Naive thymus-derived CD4-positive, alpha-beta T cell (primary cell): ENCODE measurements around the gene NRL. TPM values are rescaled to one million over a fixed set of nuclear protein-coding genes. Genes with fewer than 3 reads are reported as not detected.

Source experiments
- ATAC-seq: fragments of 150-1000 bp; cut with Tn5 transposase; 2 replicates; pipeline ENCODE4 v1.10.0; 2021; ENCODE audit warnings: mild to moderate bottlenecking, moderate library complexity
- CTCF ChIA-PET: fragments of 350-600 bp; sonication (Branson Sonifier 250); formaldehyde crosslinking; loops from one replicate; lab custom pipeline; 2021; ENCODE audit warnings: antibody characterized with exemption; lab: Charles Lee
- POLR2A ChIA-PET: fragments of 350-600 bp; sonication (Branson Sonifier 250); formaldehyde crosslinking; loops from one replicate; lab custom pipeline; 2021; ENCODE audit warnings: antibody characterized with exemption, inconsistent platforms; lab: Charles Lee
- DNase-seq, 9 donors: peaks; one replicate each; pipeline versions ENCODE4 v3.0.0 to v3.0.0-alpha.2; 2020 to 2022; ENCODE audit warnings: mixed read lengths in 1 of 9
- H3K27ac ChIP-seq: one replicate; pipeline ENCODE4 v1.7.0; 2013; ENCODE audit warnings: mild to moderate bottlenecking, low read depth, low read length, moderate library complexity
- H3K27me3 ChIP-seq, 2 donors: one replicate each; pipeline ENCODE4 v1.7.0; 2013; ENCODE audit warnings: low read length in 2 of 2, mild to moderate bottlenecking in 2 of 2, moderate library complexity in 2 of 2; ENCODE audit not compliant: control insufficient read depth in 2 of 2, insufficient read depth in 2 of 2
- H3K36me3 ChIP-seq, 3 experiments: 1 replicate in 2 of 3; 2 replicates in 1 of 3; pipeline ENCODE4 v1.7.0; 2013; ENCODE audit warnings: low read length in 3 of 3, mild to moderate bottlenecking in 3 of 3, moderate library complexity in 1 of 3; ENCODE audit not compliant: insufficient read depth in 3 of 3, control insufficient read depth in 2 of 3
- H3K4me1 ChIP-seq, 2 donors: one replicate each; pipeline ENCODE4 v1.7.0; 2013; ENCODE audit warnings: low read length in 2 of 2, mild to moderate bottlenecking in 2 of 2, moderate library complexity in 1 of 2; ENCODE audit not compliant: control insufficient read depth in 2 of 2, insufficient read depth in 2 of 2
- H3K4me3 ChIP-seq: 2 replicates; pipeline ENCODE4 v1.7.0; 2013; ENCODE audit warnings: mild to moderate bottlenecking, low read length
- H3K9me3 ChIP-seq, 3 experiments: 1 replicate in 2 of 3; 2 replicates in 1 of 3; pipeline ENCODE4 v1.7.0; 2013; ENCODE audit warnings: low read length in 3 of 3; ENCODE audit not compliant: control insufficient read depth in 2 of 3
- H3K27ac Mint-ChIP-seq, 9 donors: one replicate each; pipeline ENCODE4 v1.8.0; 2020 to 2022; ENCODE audit warnings: mixed read lengths in 9 of 9, mild to moderate bottlenecking in 8 of 9, moderate library complexity in 5 of 9, inconsistent platforms in 2 of 9
- H3K27me3 Mint-ChIP-seq, 5 donors: one replicate each; pipeline ENCODE4 v1.8.0; 2021 to 2022; ENCODE audit warnings: mixed read lengths in 5 of 5, mild to moderate bottlenecking in 1 of 5
- H3K36me3 Mint-ChIP-seq, 5 donors: one replicate each; pipeline ENCODE4 v1.8.0; 2020 to 2022; ENCODE audit warnings: mixed read lengths in 5 of 5, mild to moderate bottlenecking in 3 of 5, inconsistent platforms in 1 of 5
- H3K4me1 Mint-ChIP-seq, 7 donors: one replicate each; pipeline ENCODE4 v1.8.0; 2020 to 2022; ENCODE audit warnings: mixed read lengths in 7 of 7, mild to moderate bottlenecking in 3 of 7, inconsistent platforms in 1 of 7
- H3K4me3 Mint-ChIP-seq, 10 donors: one replicate each; pipeline ENCODE4 v1.8.0; 2020 to 2022; ENCODE audit warnings: mild to moderate bottlenecking in 10 of 10, mixed read lengths in 10 of 10, moderate library complexity in 6 of 10, inconsistent platforms in 2 of 10
- H3K9me3 Mint-ChIP-seq, 11 donors: one replicate each; pipeline ENCODE4 v1.8.0; 2020 to 2022; ENCODE audit warnings: mixed read lengths in 11 of 11, mild to moderate bottlenecking in 4 of 11, inconsistent platforms in 1 of 11, moderate library complexity in 1 of 11
- intact Hi-C, 2 donors: fragments of 100-400 bp; cut with micrococcal nuclease; formaldehyde crosslinking; loops; one replicate each; pipeline ENCODE4 v1.15.1; 2023
- polyA plus RNA-seq, 2 donors: library from polyadenylated mRNA; unstranded; fragments of 300-500 nt; fragmentation: Illumina TruSeq; gene quantifications; one replicate each; pipeline ENCODE4 v1.2.3, GENCODE V29; 2021
- total RNA-seq, 6 experiments: library from RNA in 5 of 6; stranded (reverse) in 5 of 6; gene quantifications; 1 replicate in 5 of 6; 2 replicates in 1 of 6; pipeline ENCODE4 v1.2.3 and lab custom pipeline; 2021 to 2026

The NRL gene
- total and polyA plus RNA-seq, 7 experiments from 2014 or later, result 2.1 to 4.5 (median 3.7) TPM

DNA sequence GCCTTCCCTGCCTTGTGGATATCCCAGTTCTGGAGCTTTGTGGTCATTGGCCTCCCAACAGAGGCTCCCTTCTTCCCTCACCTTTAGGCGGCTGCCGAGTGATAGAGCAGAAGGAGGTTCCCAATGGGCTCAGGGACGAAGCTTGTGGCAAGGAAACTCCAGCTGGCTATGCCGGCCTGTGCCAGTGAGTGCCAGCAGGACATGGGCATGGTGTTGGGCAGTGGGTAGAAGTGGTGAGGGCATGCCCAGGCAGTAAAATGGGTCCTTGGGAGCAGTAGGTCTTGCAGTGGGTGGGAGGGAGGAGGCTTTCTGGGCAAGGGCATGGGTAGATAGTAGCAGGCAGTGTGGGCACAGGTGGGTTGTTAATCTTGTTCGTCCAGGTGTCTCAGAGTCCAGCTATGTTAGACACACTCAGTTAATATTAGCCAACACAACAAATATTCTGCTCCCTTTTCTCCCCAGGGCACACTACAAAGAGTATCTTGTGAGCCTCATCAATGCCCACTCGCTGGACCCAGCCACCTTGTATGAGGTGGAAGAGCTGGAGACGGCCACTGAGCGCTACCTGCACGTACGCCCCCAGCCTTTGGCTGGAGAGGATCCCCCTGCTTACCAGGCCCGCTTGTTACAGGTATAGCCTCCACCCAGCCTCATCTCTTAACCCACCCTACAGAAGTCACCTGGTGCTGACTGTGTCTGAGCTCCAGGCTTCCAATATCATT is 45.2 kb upstream of the NRL start:
- peaks cover 0 to 4% (median 0%) of the 10 kb centered on the region in 11 donors for H3K9me3 Mint-ChIP-seq
- no peaks in the 10 kb centered on the region for H3K27me3 ChIP-seq
- H3K9me3 ChIP-seq, result no peaks in the 10 kb centered on the region
- CTCF ChIA-PET, result interaction anchor here (0.8 to 4.2 kb wide), 9 partner anchors 9 to 104 kb away, joined by 3 to 36 read pairs (median 10); partner anchors contain the start of genes DCAF11, EMC9, NRL and PSME2
- H3K4me1 ChIP-seq, result peaks cover 31 to 40% of the 10 kb centered on the region in 2 donors
- H3K4me3 ChIP-seq, result no peak overlapping the region
- intact Hi-C loops, result no loop called here
- ATAC-seq (no peak), DNase-seq (no peak)
- H3K27ac Mint-ChIP-seq, result peak overlapping the region; percentile 98 to 100 (median 100)
- POLR2A ChIA-PET, result interaction anchor here (0.9 to 4.0 kb wide), 18 partner anchors 9 to 82 kb away, joined by 3 to 56 read pairs (median 11); partner anchors contain the start of genes CHMP4A, DCAF11, EMC9 and IPO4
- H3K27me3 Mint-ChIP-seq, result peaks cover 0 to 4% (median 0%) of the 10 kb centered on the region in 5 donors
- H3K27ac ChIP-seq, result peak overlapping the region; percentile 99
- H3K4me1 Mint-ChIP-seq, result peaks cover 29 to 61% (median 44%) of the 10 kb centered on the region in 7 donors
- peaks cover 8 to 66% (median 35%) of the 10 kb centered on the region in 5 donors for H3K36me3 Mint-ChIP-seq
- peaks cover 38 to 73% (median 40%) of the 10 kb centered on the region in 3 experiments for H3K36me3 ChIP-seq
- H3K4me3 Mint-ChIP-seq, result peak overlapping the region in 5 of 10 donors; percentile 9 to 100 (median 51)

DNA sequence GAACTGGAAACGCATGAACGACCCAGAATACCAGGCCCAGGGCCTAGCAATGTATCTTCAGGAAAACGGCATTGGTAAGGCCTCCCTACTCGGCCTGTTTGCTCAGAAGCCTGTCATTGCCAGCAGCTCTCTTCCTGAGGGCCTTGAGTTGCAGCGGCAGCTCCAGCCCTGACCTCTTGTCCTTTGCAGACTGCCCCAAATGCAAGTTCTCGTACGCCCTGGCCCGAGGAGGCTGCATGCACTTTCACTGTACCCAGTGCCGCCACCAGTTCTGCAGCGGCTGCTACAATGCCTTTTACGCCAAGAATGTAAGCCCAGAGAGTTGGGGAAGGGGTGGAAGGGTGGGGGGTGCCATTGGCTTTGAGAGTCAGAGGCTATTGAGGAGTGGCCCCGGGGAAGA is 42.6 kb upstream of the NRL start:
- ATAC-seq, result no peak
- Histone ChIP-seq H3K4me3 (no peak overlapping the region), H3K9me3 (no peaks in the 10 kb centered on the region), H3K27me3 (no peaks in the 10 kb centered on the region), H3K27ac (no peak overlapping the region), H3K4me1 (peaks cover 9 to 14% of the 10 kb centered on the region in 2 donors), H3K36me3 (peaks cover 23 to 66% (median 24%) of the 10 kb centered on the region in 3 experiments)
- ChIA-PET CTCF (interaction anchor here (0.6 kb wide), 1 partner anchor 48 kb away, joined by 4 read pairs; no protein-coding TSS in a partner anchor), POLR2A (interaction anchor here (1.0 to 1.7 kb wide), 3 partner anchors 10 to 43 kb away, joined by 3 read pairs; partner anchors contain the start of gene IPO4)
- no peak overlapping the region for H3K4me3 Mint-ChIP-seq
- H3K9me3 Mint-ChIP-seq, result peaks cover 0 to 4% (median 0%) of the 10 kb centered on the region in 11 donors
- peaks cover 16 to 38% (median 23%) of the 10 kb centered on the region in 7 donors for H3K4me1 Mint-ChIP-seq
- H3K36me3 Mint-ChIP-seq, result peaks cover 6 to 57% (median 28%) of the 10 kb centered on the region in 5 donors
- H3K27ac Mint-ChIP-seq, result peak overlapping the region in 4 of 9 donors; percentile 67 to 100 (median 78)
- DNase-seq, result no peak
- peaks cover 0 to 4% (median 0%) of the 10 kb centered on the region in 5 donors for H3K27me3 Mint-ChIP-seq
- intact Hi-C loops, result no loop called here

DNA sequence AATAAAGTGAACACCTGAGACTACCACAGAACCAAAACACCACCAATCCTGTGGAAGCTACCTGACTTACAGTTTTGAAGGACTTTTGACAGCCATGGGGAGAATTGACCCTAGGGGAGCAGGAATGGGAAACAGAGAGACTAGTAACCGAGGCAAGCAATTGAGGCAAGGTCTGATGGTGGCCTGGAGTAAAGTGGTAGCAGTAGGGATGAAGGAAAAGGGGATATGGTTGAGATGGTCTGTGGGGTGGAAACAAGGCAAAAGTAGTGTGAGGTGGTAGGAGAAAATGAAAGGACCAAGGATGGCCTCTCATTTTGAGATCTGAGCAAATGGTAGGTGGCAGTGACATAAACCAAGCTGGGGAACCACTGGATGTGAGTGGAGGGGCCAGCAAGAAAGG is 42.1 kb upstream of the NRL start:
- Mint-ChIP-seq H3K27ac (peak overlapping the region; percentile 46 to 100 (median 75)), H3K4me3 (no peak overlapping the region)

DNA sequence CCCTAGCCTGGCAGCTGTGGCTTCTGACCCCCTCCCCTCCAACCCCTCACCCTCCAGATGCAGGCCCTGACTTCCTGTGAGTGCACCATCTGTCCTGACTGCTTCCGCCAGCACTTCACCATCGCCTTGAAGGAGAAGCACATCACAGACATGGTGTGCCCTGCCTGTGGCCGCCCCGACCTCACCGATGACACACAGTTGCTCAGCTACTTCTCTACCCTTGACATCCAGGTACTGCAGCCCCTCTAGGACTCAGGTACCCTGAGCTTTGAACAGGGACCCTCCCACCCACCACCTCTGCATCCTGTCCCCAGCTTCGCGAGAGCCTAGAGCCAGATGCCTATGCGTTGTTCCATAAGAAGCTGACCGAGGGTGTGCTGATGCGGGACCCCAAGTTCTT is 40.4 kb upstream of the NRL start:
- Mint-ChIP-seq H3K36me3 (peaks cover 6 to 50% (median 25%) of the 10 kb centered on the region in 5 donors), H3K9me3 (no peaks in the 10 kb centered on the region), H3K4me1 (peaks cover 0 to 25% (median 11%) of the 10 kb centered on the region in 7 donors), H3K4me3 (no peak overlapping the region), H3K27me3 (no peaks in the 10 kb centered on the region), H3K27ac (peak overlapping the region in 5 of 9 donors; percentile 38 to 81 (median 61))
- Histone ChIP-seq H3K9me3 (no peaks in the 10 kb centered on the region), H3K27me3 (no peaks in the 10 kb centered on the region), H3K4me1 (peaks cover under 1 to 1% of the 10 kb centered on the region in 2 donors), H3K27ac (peak overlapping the region; percentile 47), H3K36me3 (peaks cover 27 to 77% (median 41%) of the 10 kb centered on the region in 3 experiments), H3K4me3 (no peak overlapping the region)
- ChIA-PET POLR2A (interaction anchor here (0.5 to 1.7 kb wide), 8 partner anchors 8 to 88 kb away, joined by 3 to 8 read pairs (median 4); partner anchors contain the start of genes DCAF11, MDP1, NRL and PSME1), CTCF (interaction anchor here (1.2 kb wide), 1 partner anchor 9 kb away, joined by 5 read pairs; no protein-coding TSS in a partner anchor)
- no peak for DNase-seq
- intact Hi-C loops, result no loop called here
- ATAC-seq, result no peak

More for the DNA sequence above, 42.1 kb upstream of the NRL start:
- peaks cover 6 to 55% (median 27%) of the 10 kb centered on the region in 5 donors for H3K36me3 Mint-ChIP-seq
- intact Hi-C loops, result no loop called here
- ATAC-seq, result no peak
- peaks cover 0 to 4% (median 0%) of the 10 kb centered on the region in 11 donors for H3K9me3 Mint-ChIP-seq
- no peak overlapping the region for H3K4me3 ChIP-seq
- H3K27ac ChIP-seq, result no peak overlapping the region
- H3K36me3 ChIP-seq, result peaks cover 23 to 69% (median 26%) of the 10 kb centered on the region in 3 experiments
- no peak for DNase-seq
- peaks cover 11 to 33% (median 21%) of the 10 kb centered on the region in 7 donors for H3K4me1 Mint-ChIP-seq
- peaks cover 9% of the 10 kb centered on the region in 2 donors for H3K4me1 ChIP-seq
- ChIA-PET POLR2A (interaction anchor here (1.0 to 1.7 kb wide), 3 partner anchors 10 to 59 kb away, joined by 3 to 7 read pairs (median 3); partner anchors contain the start of genes IPO4 and MDP1), CTCF (interaction anchor here (0.6 kb wide), 1 partner anchor 47 kb away, joined by 4 read pairs; no protein-coding TSS in a partner anchor)
- no peaks in the 10 kb centered on the region for H3K27me3 ChIP-seq
- no peaks in the 10 kb centered on the region for H3K9me3 ChIP-seq
- H3K27me3 Mint-ChIP-seq, result peaks cover 0 to 4% (median 0%) of the 10 kb centered on the region in 5 donors

DNA sequence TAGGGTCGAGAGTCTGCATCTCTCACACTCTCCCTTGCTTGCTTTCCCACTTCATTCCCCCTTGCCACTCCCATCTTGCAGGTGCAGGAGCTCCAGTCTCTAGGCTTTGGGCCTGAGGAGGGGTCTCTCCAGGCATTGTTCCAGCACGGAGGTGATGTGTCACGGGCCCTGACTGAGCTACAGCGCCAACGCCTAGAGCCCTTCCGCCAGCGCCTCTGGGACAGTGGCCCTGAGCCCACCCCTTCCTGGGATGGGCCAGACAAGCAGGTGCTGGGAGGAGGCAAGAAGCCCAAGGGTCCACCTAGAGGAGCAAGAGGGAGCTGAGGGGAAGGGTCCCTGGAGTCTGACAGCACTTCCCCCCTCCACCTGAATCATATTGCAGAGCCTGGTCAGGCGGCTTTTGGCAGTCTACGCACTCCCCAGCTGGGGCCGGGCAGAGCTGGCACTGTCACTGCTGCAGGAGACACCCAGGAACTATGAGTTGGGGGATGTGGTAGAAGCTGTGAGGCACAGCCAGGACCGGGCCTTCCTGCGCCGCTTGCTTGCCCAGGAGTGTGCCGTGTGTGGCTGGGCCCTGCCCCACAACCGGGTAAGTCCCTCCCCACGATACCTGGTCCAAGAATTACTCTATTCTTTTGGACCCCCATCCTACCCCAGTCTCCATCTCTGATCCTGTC is 36.8 kb upstream of the NRL start:
- Mint-ChIP-seq H3K4me3 (no peak overlapping the region), H3K27me3 (no peaks in the 10 kb centered on the region), H3K9me3 (no peaks in the 10 kb centered on the region), H3K36me3 (peaks cover 0 to 48% (median 24%) of the 10 kb centered on the region in 5 donors), H3K4me1 (peaks cover 19 to 38% (median 29%) of the 10 kb centered on the region in 7 donors), H3K27ac (peak overlapping the region in 1 of 9 donors; percentile 22)
- peaks cover 21 to 67% (median 30%) of the 10 kb centered on the region in 3 experiments for H3K36me3 ChIP-seq
- CTCF ChIA-PET, result interaction anchor here (1.1 to 1.6 kb wide), 3 partner anchors 9 to 156 kb away, joined by 4 to 14 read pairs (median 6); no protein-coding TSS in a partner anchor
- peaks cover 18 to 21% of the 10 kb centered on the region in 2 donors for H3K4me1 ChIP-seq
- no peak overlapping the region for H3K4me3 ChIP-seq
- DNase-seq (no peak), ATAC-seq (no peak)
- H3K27ac ChIP-seq, result no peak overlapping the region
- no peaks in the 10 kb centered on the region for H3K9me3 ChIP-seq
- POLR2A ChIA-PET, result interaction anchor here (0.6 to 11.1 kb wide), 9 partner anchors 9 to 53 kb away, joined by 3 to 139 read pairs (median 3); partner anchors contain the start of genes EMC9, IPO4, IRF9 and PSME1
- intact Hi-C loops, result no loop called here
- H3K27me3 ChIP-seq, result no peaks in the 10 kb centered on the region
